ENCODE measurements around the gene MRTO4. TPM values are rescaled to one million over a fixed set of nuclear protein-coding genes. Genes with fewer than 3 reads are reported as not detected.

The MRTO4 gene
- total and polyA plus RNA-seq, 2 of the 13 experiments (the other 11 are each of a cell fraction or from before 2014, with no cell fraction given), result 28.1 to 59.2 TPM

- peak; percentile 91 for TF ChIP-seq BCL3 (CRISPR knock-in tag; IDR thresholded peaks at IDR 0.05)
- no peak for TF ChIP-seq PAX8 (CRISPR knock-in tag; IDR thresholded peaks at IDR 0.05; ENCODE audit: borderline replicate concordance)
- peak; percentile 35; the same call in 1 of the 2 replicates for TF ChIP-seq ZNF264 (CRISPR knock-in tag; IDR thresholded peaks at IDR 0.05)
- TF ChIP-seq ZNF225 (CRISPR knock-in tag; IDR thresholded peaks at IDR 0.05), result no peak
- TF ChIP-seq SMAD9 (CRISPR knock-in tag; IDR thresholded peaks at IDR 0.05), result peak; percentile 92
- TF ChIP-seq ZNF317 (CRISPR knock-in tag; IDR thresholded peaks at IDR 0.05), result no peak
- no peak for TF ChIP-seq PCBP2 (optimal IDR thresholded peaks at IDR 0.05; ENCODE audit: low read depth, low read length, poor library complexity, severe bottlenecking)
- TF ChIP-seq AGO1 (IDR thresholded peaks at IDR 0.05; ENCODE audit: low read depth, low read length, poor library complexity, severe bottlenecking), result peak; percentile 59
- peak; percentile 63 for TF ChIP-seq AGO2 (optimal IDR thresholded peaks at IDR 0.05; ENCODE audit: low read depth, low read length)
- TF ChIP-seq DRAP1 (CRISPR knock-in tag; IDR thresholded peaks at IDR 0.05), result peak; percentile 45; the same call in 1 of the 2 replicates
- no peak for TF ChIP-seq HDAC6 (IDR thresholded peaks at IDR 0.05; ENCODE audit: low read depth, low read length)
- no peak for TF ChIP-seq MBD4 (IDR thresholded peaks at IDR 0.05; ENCODE audit: borderline replicate concordance, low read length)
- TF ChIP-seq RCOR2 (CRISPR knock-in tag; IDR thresholded peaks at IDR 0.05), result no peak
- TF ChIP-seq IRF1 (CRISPR knock-in tag; IDR thresholded peaks at IDR 0.05; ENCODE audit: low read depth), result 0 out of 2 replicates have a peak, but pooled peaks have one; percentile 37
- TF ChIP-seq ZNF550 (CRISPR knock-in tag; IDR thresholded peaks at IDR 0.05; ENCODE audit: borderline replicate concordance), result no peak
- TF ChIP-seq CREB3 (CRISPR knock-in tag; IDR thresholded peaks at IDR 0.05), result 0 out of 2 replicates have a peak, but pooled peaks have one; percentile 36
- TF ChIP-seq ZNF180 (CRISPR knock-in tag; IDR thresholded peaks at IDR 0.05; ENCODE audit: borderline replicate concordance, low read depth), result 0 out of 2 replicates have a peak, but pooled peaks have one; percentile 62
- no peak for TF ChIP-seq XBP1 (CRISPR knock-in tag; IDR thresholded peaks at IDR 0.05)
- peak; percentile 62; the same call in 1 of the 2 replicates for TF ChIP-seq KAT7 (CRISPR knock-in tag; IDR thresholded peaks at IDR 0.05; ENCODE audit: borderline replicate concordance)
- peak; percentile 98 for TF ChIP-seq ZNF670 (CRISPR knock-in tag; IDR thresholded peaks at IDR 0.05; ENCODE audit: borderline replicate concordance)
- TF ChIP-seq ZNF580 (CRISPR knock-in tag; IDR thresholded peaks at IDR 0.05; ENCODE audit: borderline replicate concordance, low read depth), result 0 out of 2 replicates have a peak, but pooled peaks have one; percentile 60
- TF ChIP-seq REPIN1 (CRISPR knock-in tag; IDR thresholded peaks at IDR 0.05; ENCODE audit: borderline replicate concordance, low read depth), result peak; percentile 71
- TF ChIP-seq ZFY (CRISPR knock-in tag; IDR thresholded peaks at IDR 0.05), result peak; percentile 73
- TF ChIP-seq ZNF841 (CRISPR knock-in tag; IDR thresholded peaks at IDR 0.05; ENCODE audit: borderline replicate concordance), result no peak
- peak; percentile 38 for TF ChIP-seq BCL6 (CRISPR knock-in tag; IDR thresholded peaks at IDR 0.05)
- TF ChIP-seq ZNF777 (CRISPR knock-in tag; IDR thresholded peaks at IDR 0.05), result peak; percentile 16; the same call in 1 of the 2 replicates
- no peak for TF ChIP-seq MTA3 (CRISPR knock-in tag; IDR thresholded peaks at IDR 0.05)
Observed at GRCh38 chr1:19251305-19252196, at the start of gene MRTO4, which contains the start of gene EMC1 (continued).
